ENCODE results near the gene CCDC159.
"Not testable (repeated sequence)": the region's sequence is repeated elsewhere in the genome, so short reads cannot be mapped to it uniquely, and the experiment has no call there.

Gene CCDC159

DNA sequence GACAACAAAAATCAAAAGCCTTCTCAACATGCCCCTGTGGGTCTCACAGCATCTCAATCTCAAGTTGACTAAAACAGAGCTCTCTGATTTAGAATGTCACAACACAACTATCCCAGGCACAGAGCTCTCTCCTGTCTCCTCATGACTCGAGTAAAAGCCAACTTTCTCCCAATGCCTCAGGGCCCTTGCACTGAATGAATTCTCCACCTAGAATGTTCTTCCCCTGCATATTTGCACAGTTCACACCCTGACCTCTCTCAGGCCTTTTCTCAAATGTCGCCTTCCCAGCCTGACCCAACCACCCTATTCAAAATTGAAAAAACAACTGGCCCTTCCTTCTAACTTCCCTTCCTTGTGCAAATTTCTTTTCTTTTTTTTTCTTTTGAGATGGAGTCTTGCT lies 24.4 kb downstream of the CCDC159 start:
- no peak for DNase-seq

- DNase-seq = peak; percentile 63
Measured at GRCh38 chr19:11373166-11373884, 27.0 kb downstream of the CCDC159 start.

DNA sequence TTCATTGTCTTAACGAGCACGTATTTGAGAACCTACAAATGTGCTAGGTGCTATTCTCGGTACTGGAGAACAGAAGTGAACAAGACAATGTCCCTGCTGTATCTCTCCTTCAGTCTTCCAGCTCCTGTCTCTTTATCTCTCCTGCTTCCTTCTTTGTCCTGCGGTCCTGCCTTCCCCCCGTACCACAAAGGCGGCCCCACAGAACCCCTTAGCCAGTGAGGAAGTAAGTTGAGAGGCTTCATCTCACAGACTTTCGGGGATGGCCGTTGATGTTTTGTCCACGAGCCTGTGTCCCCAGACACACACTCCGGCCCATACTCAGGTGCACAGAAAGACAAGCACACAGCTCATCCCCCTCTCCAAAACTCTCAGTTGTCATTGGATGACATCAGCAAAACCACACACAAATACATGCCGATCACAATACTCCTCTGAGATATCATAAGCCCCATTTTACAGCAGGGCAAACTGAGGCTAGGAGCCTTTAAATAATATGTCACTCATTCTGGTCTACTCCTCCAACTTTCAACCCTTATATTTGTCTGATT lies 27.6 kb downstream of the CCDC159 start:
- no peak for DNase-seq

DNA sequence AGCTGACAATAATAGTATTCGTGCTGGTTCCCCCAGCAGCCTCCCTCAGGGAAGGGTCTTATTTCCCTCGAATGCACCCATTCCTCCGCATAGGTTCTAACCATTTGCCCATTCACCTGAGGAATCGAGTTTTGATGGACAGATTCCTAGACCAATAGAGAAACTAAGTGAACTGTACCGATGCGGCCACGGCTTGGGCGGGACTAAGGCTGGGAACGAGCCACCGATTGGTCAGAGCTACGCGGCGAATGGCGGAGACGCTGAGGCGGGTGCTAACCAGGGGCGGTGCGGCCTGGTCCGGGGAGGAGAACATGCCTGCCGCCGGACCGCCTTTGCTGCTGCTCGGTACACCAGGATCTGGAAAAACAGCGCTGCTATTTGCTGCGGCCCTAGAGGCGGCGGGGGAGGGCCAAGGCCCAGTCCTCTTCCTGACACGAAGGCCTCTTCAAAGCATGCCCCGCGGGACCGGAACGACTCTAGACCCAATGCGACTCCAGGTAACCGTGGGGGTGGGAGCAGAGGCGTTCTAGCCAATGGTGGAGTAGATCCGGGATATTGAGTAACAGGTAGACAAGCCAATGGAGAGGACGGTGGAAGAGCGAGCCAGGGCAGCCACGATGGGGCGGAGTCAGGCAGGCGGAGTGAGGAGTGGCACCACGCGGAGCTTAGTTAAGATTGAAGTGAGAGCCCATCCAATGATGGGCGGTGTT lies 28.3 kb downstream of the CCDC159 start, which contains the start of gene SWSAP1:
SWSAP1 (plus strand) TSS at position 234 of the 710 bp plus-strand sequence; CDS start at position 249, 15 bp downstream.
- peak; percentile 90 for DNase-seq

- DNase-seq = no peak
Measured at GRCh38 chr19:11375143-11375948, 29.0 kb downstream of the CCDC159 start.

GRCh38 chr19:11377237-11377636 lies 30.9 kb downstream of the CCDC159 start:
- DNase-seq = no peak

GRCh38 chr19:11377756-11378155 lies 31.4 kb downstream of the CCDC159 start:
- no peak for DNase-seq

GRCh38 chr19:11378319-11379189 lies 32.2 kb downstream of the CCDC159 start:
- peak; percentile 2 for DNase-seq

GRCh38 chr19:11379269-11379845 lies 33.0 kb downstream of the CCDC159 start:
- DNase-seq = not testable (repeated sequence)

DNA sequence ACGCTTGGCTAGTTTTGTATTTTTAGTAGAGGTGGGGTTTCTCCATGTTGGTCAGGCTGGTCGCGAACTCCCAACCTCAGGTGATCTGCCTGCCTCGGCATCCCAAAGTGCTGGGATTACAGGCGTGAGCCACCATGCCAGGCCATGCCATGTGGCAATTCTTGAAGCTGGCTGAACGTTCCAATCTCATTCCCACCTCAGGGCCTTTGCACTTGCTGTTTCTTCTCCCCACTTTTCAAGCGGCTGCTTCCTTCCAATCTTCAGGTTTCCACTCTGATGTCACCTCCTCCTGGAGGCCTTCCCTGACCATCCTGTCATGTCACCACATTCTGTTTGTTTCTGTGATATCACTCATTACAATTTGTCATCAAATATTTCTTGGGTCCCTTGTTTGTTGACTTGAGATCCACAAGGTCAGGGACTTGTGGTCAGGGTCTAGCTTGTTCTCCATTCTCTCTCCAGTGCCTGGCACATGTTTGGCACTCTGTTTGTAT lies 33.6 kb downstream of the CCDC159 start:
- DNase-seq = no peak

DNA sequence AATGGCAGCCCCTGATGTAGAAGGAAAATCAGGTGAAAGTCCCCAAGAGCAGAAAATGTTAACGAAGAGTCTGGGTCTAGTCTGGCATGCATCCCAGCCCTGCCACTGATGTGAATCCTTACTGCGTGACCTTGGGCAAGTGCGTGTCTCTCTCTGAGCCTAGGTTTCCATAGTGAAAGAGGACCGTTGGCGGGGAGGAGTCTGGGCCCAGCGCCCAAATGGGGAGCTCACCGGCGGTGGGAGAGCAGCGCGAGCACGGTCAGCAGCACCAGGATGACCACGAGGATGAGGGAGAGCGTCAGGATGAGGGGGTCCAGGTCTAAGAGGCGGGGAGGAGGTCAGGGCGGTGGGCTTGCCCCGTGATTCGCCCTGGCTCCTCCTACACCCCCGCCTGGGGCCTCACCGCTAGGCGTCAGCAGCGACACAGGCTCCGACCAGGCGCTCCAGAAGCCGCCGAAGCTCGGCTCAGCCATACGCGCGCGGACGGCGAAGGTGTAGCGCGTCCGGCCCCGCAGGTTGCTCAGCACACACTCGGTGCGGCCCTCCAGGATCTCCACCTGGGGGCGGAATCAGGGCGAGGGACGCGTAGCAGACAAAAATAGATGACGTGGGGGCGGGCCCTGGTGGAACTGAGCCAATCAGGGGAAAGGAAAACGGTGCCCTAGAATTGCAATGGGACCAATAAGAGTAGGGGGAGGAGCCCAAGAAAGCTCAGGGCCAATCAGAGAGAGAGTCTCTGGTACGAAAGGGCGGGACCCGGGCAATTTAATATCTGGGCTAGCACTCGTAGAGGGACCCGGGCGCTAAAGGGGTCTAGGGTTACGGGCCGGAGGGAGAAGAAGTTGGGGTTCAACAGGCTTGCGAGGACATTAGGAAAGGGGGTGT lies 34.6 kb downstream of the CCDC159 start:
- peak; percentile 85 for DNase-seq

GRCh38 chr19:11382898-11383705 lies 36.8 kb downstream of the CCDC159 start:
- peak; percentile 18 for DNase-seq

DNA sequence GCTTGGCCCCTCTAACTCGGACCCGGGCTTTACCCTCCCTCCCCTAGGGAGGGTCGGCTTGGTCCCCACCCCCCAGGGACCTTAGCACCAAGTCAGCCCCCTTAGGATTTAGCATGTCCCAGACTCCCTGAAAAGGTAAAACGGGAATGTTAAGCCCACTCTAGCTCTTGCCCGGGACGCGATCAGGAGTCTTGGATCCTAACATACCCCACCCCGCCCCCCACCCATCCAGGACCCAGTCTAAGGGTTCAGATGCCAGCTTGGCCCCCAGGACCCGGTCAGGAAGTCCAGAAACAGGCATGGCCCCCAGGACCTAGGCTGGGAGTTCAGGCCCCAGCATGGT lies 37.4 kb downstream of the CCDC159 start:
- DNase-seq = no peak

DNA sequence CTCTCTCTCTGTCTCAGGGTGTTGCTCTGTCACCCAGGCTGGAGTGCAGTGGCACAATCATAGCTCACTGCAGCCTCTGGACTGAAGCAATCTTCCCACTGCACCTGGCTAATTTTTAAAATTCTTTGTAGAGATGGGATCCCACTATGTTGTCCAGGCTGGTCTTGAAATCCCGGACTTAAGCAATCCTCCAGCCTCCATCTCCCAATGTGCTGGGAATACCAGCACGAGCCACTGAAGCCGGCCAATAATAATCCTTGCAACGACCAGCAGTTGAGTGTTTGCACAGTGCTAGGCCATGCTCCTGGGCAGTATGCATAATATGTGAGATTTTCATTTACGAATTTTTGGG lies 38.4 kb downstream of the CCDC159 start:
- DNase-seq = no peak

DNA sequence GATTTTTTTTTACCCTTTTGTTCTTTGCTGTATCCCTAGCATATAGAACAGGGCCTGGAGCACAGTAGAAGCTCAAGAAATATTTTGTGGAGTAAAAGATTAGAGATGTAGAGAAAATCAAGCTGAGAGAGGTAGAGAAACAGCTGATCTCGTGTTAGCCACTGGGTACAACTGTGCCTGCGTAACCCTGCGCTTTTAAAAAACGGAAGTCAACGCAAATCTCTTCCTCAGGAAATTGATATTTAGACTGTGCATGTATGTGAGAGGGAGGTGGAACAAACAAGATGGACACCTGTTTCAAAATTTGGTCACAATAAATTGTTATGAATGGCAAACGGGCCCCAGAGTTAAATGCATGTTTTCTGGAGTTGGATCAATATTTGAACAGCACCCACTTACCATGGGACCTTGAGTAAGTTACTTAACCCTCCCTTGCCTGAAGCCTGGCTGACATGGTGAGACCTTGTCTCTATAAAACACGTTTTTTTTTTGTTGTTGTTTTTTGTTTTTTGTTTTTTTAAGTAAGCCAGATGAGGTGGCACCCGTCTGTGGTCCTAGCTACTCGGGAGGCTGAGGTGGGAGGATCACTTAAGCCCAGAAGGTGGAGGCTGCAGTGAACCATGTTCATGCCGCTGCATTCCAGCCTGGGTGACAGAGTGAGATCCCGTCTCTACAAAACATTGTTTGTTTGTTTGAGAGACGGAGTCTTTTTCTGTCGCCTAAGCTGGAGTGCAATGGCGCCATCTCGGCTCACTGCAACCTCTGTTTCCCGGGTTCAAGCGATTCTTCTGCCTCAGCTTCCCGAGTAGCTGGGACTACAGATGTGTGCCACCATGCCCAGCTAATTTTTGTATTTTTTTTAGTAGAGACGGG lies 41.1 kb downstream of the CCDC159 start:
- no peak for DNase-seq

DNA sequence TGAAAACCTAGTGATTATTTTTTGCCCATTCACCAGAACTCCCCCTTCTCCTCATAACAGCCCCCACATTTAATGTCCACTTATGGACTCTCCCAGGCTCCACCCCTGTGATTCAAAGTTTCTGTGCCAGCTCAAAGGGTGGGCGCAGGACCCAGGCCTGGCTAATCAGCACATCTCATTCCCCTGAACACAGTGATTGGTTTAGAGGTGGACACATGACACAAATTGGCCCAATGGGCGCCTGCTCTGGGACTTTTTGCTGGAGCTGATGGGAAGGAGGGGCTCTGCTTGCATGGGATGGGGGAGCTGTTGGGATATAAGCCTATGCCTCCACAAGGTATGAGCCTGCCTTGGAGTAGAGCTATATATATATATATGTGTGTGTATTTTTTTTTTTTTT lies 44.0 kb downstream of the CCDC159 start:
- DNase-seq = no peak

- no peak for DNase-seq
Measured at GRCh38 chr19:11390933-11391680, 44.8 kb downstream of the CCDC159 start.

- DNase-seq = no peak
Measured at GRCh38 chr19:11397089-11397610, 50.8 kb downstream of the CCDC159 start.
